ENCODE results near the gene WDR6. TPM values are rescaled to one million over a fixed set of nuclear protein-coding genes. Genes with fewer than 3 reads are reported as not detected.

WDR6 gene
- total RNA-seq, 1 donor: 75.6 TPM

DNA sequence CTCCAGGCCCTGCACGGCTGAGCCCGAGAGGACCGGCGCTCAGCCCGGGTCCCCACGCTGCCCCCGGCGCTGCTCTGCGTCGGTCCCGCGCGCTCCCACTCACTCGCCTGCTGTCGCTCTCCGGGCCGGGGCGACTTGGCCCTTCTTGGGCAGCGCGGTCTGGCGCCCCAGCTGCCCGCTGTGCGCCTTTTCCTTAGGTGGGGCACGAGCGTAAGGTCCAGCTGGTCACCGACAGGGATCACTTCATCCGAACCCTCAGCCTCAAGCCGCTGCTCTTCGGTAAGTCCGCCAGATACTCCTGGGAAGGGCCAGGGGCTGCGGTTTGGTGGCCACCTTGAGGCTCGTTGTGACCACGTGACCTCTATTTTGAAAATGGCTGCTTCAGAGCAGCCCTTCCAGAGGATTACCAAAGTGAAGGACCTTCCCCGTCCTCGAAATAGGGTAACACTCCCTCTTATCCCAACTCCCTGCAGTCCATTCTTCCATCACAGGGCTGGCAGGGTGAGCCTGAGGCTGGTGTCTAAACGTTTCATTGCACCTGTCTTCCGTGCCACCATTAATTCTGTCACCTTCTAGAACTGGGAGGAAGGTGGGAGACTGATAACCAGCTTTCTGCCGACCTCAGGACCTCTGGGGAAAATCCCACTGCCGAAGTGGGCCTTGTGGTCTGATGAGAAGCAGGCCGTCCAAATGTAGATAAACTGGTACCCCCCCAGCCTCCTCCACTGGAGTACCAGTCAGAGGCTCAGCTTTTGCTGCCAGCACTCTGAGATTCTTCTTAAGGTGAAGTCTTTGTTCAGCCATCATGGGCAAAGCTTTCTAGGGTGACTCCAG lies 16.3 kb upstream of the WDR6 start:
- H3K4me3 ChIP-seq (ENCODE audit: low read depth, low read length): peak overlapping the region; percentile 79
- TF ChIP-seq, protein P1, sequence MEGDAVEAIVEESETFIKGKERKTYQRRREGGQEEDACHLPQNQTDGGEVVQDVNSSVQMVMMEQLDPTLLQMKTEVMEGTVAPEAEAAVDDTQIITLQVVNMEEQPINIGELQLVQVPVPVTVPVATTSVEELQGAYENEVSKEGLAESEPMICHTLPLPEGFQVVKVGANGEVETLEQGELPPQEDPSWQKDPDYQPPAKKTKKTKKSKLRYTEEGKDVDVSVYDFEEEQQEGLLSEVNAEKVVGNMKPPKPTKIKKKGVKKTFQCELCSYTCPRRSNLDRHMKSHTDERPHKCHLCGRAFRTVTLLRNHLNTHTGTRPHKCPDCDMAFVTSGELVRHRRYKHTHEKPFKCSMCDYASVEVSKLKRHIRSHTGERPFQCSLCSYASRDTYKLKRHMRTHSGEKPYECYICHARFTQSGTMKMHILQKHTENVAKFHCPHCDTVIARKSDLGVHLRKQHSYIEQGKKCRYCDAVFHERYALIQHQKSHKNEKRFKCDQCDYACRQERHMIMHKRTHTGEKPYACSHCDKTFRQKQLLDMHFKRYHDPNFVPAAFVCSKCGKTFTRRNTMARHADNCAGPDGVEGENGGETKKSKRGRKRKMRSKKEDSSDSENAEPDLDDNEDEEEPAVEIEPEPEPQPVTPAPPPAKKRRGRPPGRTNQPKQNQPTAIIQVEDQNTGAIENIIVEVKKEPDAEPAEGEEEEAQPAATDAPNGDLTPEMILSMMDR (IDR thresholded peaks at IDR 0.05; ENCODE audit: insufficient read depth, low read depth, low read length): no peak
- DNase-seq (ENCODE audit: low read depth): peak; percentile 28

DNA sequence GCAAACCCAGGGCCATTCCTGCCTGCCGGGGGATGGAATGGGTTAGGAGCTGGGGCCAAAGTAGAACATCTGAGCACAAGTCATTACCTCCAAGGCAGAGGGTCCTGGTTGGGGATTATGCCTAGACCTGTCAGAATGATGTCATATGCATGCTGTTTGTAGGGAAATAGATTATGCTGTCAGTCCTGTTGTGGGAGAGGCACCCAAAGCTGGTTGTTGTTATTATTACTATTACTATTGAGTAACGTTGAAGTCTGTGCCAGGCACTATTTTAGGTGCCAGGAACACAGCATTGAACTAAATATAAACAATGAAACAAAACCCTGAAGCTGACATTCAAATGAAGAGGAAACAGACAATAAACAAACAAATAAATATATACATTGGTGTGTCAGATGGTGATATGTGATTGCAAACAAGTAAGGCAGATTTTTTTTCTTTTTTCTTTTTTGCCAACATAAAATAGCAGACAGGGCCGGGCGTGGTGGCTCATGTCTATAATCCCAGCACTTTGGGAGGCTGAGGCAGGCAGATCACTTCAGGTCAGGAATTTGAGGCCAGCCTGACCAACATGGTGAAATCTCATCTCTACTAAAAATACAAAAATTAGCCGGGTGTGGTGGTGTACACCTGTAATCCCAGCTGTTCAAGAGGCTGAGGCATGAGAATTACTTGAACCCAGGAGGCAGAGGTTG lies 15.2 kb upstream of the WDR6 start:
- H3K4me3 ChIP-seq (ENCODE audit: low read depth, low read length): peak overlapping the region; percentile 79
- DNase-seq (ENCODE audit: low read depth): no peak
- TF ChIP-seq, protein P1 (IDR thresholded peaks at IDR 0.05; ENCODE audit: insufficient read depth, low read depth, low read length): no peak

DNA sequence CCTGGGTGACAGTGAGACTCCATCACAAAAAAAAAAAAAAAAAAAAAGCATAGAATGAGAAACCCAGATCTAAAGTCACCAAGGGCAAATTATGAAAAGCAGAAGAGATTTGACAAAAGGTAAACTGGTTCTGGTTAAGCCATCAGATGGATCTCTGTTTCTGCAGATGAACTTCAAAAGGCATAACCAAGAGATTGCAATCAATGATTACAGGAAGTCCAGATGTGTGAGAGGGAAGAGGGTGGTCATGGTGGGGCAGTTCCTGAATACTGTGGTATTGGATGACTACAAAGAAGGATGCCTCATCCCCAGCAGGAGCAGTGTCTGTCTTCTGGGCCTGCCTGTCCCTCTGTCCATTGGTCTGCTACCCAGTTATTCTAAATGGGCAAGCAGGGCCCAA lies 13.4 kb upstream of the WDR6 start:
- DNase-seq (ENCODE audit: low read depth): no peak
- TF ChIP-seq, protein P1 (IDR thresholded peaks at IDR 0.05; ENCODE audit: insufficient read depth, low read depth, low read length): no peak
- no peak overlapping the region for H3K4me3 ChIP-seq (ENCODE audit: low read depth, low read length)

DNA sequence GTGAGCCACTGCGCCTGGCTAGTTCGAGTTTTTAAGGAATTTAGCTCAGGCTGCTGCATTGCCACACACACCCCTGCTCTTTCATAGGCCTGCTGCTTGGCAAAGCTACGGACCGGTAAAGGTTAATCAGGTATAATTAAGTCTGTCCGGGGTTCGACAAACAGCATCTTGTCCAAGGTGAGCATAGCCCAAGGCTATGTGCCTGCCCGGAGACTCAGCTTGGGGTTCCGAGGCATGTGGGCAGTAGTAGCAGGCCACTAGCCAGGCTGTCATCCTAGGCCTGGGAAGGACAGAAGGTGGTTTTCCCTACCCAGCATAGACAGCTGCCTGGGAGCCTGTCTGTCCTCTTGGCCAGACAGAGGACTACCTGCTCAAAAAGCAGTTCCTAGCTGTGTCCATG lies 10.6 kb upstream of the WDR6 start:
- DNase-seq (ENCODE audit: low read depth): no peak
- TF ChIP-seq, protein P1 (IDR thresholded peaks at IDR 0.05; ENCODE audit: insufficient read depth, low read depth, low read length): no peak
- no peak overlapping the region for H3K4me3 ChIP-seq (ENCODE audit: low read depth, low read length)

DNA sequence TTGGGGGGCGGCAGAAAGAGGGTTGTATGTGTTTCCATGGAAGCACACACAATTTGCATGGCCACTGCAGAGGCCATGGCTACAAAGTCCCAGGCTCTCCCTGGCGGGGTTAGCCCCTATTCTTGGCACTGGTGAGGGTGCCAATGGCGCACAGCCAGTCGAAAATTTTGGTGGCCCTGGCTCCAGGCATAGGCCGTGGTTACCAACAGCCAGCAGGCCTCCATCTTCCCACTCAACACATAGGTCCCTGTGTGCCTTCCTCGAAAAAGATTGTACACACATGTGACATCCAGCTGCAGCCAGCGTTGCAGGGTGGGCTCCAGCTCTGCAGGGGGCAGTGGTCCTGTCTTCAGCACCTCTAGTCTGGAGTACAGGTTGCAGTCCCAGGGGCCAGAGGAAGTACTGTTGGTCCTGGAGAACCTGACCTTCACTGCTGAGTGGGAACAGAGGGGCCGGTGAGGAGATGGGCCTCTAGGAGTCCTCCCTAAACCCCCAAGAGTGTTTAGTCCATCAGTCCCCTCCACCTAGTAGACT lies 10.0 kb upstream of the WDR6 start:
- no peak overlapping the region for H3K4me3 ChIP-seq (ENCODE audit: low read depth, low read length)
- TF ChIP-seq, protein P1 (IDR thresholded peaks at IDR 0.05; ENCODE audit: insufficient read depth, low read depth, low read length): no peak
- DNase-seq (ENCODE audit: low read depth): no peak

DNA sequence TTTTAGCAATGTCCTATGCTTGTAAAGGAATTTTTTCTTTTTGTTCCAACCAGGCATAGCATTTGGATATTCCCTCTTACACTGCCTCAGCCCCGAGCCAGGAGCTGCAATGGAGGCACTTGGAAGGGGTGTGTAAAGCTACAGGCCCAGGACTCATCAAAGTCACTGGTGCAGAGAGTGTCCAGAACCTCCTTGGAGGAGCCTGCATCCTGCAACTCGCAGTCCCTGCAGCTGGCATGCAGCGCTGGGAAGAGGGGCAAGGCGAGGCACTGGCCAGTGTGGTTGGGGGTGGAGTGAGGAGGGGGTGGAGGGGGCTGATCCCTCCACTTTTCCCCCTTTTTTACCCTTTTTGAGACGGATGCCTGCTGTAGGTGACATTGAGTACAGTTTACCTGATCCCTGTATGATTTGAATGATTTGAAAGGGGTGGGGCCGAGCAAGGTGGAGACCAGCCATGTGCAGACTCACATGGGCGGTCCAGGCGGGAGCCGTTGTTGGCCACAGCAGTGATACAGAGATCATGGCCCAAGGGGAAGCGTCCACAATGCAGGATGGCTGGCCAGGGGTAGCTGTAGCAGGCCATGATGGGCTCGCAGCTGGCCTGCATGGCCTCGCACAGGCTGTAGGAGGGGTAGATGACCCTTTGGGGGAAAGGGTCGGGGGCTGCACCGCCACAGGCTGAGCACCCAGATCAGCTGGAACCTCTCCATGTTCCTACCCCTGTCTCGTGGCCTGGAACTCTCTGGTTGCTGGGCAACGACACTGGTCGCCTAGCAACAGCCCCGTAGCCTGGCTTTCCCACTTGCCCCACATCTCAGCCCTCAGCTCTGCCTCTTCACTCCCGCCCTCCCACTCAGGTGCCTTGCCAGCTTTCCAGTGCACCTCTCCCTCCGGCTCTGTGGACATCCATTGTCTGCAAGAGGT lies 9.2 kb upstream of the WDR6 start:
- no peak overlapping the region for H3K4me3 ChIP-seq (ENCODE audit: low read depth, low read length)
- DNase-seq (ENCODE audit: low read depth): no peak
- TF ChIP-seq, protein P1 (IDR thresholded peaks at IDR 0.05; ENCODE audit: insufficient read depth, low read depth, low read length): no peak
